HepG2 (cell line): ENCODE measurements around the gene SLC25A25. TPM values are rescaled to one million over a fixed set of nuclear protein-coding genes. Genes with fewer than 3 reads are reported as not detected.

ENCODE experiments used
- ATAC-seq: fragments of 200-7000 bp; cut with Tn5 transposase; 3 replicates; pipeline ENCODE4 v1.9.1; 2020; ENCODE audit warnings: mild to moderate bottlenecking, moderate library complexity
- BruUV-seq: library from RNA; stranded (reverse); fragments of 400-500 nt; replicated peaks from 2 replicates; lab custom pipeline; 2021; lab: Mats Ljungman, UMichigan
- CTCF ChIA-PET: fragments of 300-600 bp; formaldehyde crosslinking; extraction: SDS; loops from one replicate; lab custom pipeline; 2021; ENCODE audit warnings: low total read pairs, inconsistent platforms, low intra/inter-chr PET ratio; lab: Yijun Ruan, JAX
- POLR2A ChIA-PET: fragments of 350-600 bp; sonication (Branson Sonifier 250); formaldehyde crosslinking; loops from one replicate; lab custom pipeline; 2020; ENCODE audit warnings: antibody characterized with exemption, inconsistent platforms; lab: Yijun Ruan, JAX
- DNase-seq: peaks from one replicate; pipeline ENCODE4 v3.0.0-alpha.2; 2015; ENCODE audit warnings: low spot score
- FAIRE-seq: peaks from 3 replicates; lab custom pipeline; 2011; peaks lifted over from hg19 to GRCh38; lab: Jason Lieb, UNC
- H2AFZ ChIP-seq: one replicate; pipeline ENCODE4 v1.6.1; 2011; ENCODE audit warnings: low read length, inconsistent platforms
- H3K27ac ChIP-seq: fragments of 300-600 bp; 3 replicates; pipeline ENCODE4 v1.8.0; 2011; ENCODE audit warnings: mixed run types, mild to moderate bottlenecking, mixed read lengths, low read length, inconsistent platforms; ENCODE audit not compliant: insufficient read depth; ENCODE audit errors: extremely low read length
- H3K27me3 ChIP-seq, 2 experiments: fragments of 200-600 bp in 1 of 2; 2 replicates in 1 of 2; 3 replicates in 1 of 2; pipeline versions ENCODE4 v1.6.0 to v1.8.0; 2011; ENCODE audit warnings: low read length in 2 of 2, mild to moderate bottlenecking in 2 of 2, moderate library complexity in 2 of 2, inconsistent platforms in 1 of 2; ENCODE audit not compliant: insufficient read depth in 2 of 2, control insufficient read depth in 1 of 2
- H3K36me3 ChIP-seq, 2 experiments: fragments of 200-600 bp in 1 of 2; replicated peaks in 1 of 2; 2 replicates in 1 of 2; 3 replicates in 1 of 2; pipeline versions ENCODE4 v1.5.1 to v1.8.0; 2011; ENCODE audit warnings: low read length in 2 of 2, inconsistent platforms in 1 of 2; ENCODE audit not compliant: insufficient read depth in 2 of 2, control insufficient read depth in 1 of 2
- H3K4me1 ChIP-seq: 2 replicates; pipeline ENCODE4 v1.5.1; 2012; ENCODE audit warnings: low read length, inconsistent platforms; ENCODE audit not compliant: insufficient read depth
- H3K4me2 ChIP-seq: 2 replicates; pipeline ENCODE4 v1.6.0; 2011; ENCODE audit warnings: low read depth, low read length, inconsistent platforms
- H3K4me3 ChIP-seq, 3 experiments: fragments of 200-600 bp in 1 of 3; sonication (generic), shearing (Covaris generic) in 1 of 3; replicated peaks in 1 of 3; 2 replicates each; pipeline ENCODE4 v1.5.1; 2011 to 2016; ENCODE audit warnings: low read length in 3 of 3, inconsistent platforms in 2 of 3, low read depth in 2 of 3, mild to moderate bottlenecking in 2 of 3, control low read depth in 1 of 3, mixed read lengths in 1 of 3; ENCODE audit not compliant: insufficient read depth in 1 of 3
- H3K79me2 ChIP-seq: one replicate; pipeline ENCODE4 v1.6.1; 2011; ENCODE audit warnings: low read length, inconsistent platforms; ENCODE audit not compliant: insufficient read depth
- H3K9ac ChIP-seq: 2 replicates; pipeline ENCODE4 v1.6.0; 2011; ENCODE audit warnings: mild to moderate bottlenecking, low read depth, low read length, inconsistent platforms; ENCODE audit not compliant: insufficient read depth
- H3K9me3 ChIP-seq: 2 replicates; pipeline ENCODE4 v1.5.1; 2012; ENCODE audit warnings: mild to moderate bottlenecking, low read length
- H4K20me1 ChIP-seq: 2 replicates; pipeline ENCODE4 v1.6.0; 2011; ENCODE audit warnings: inconsistent platforms, mild to moderate bottlenecking, low read length, moderate library complexity; ENCODE audit not compliant: insufficient read depth
- MTA1 ChIP-seq: sonication (generic); formaldehyde crosslinking; IDR thresholded peaks from 2 replicates; pipeline ENCODE4 v1.4.0; 2020; ENCODE audit warnings: missing genetic modification reagents, mild to moderate bottlenecking, borderline replicate concordance
- RCOR2 ChIP-seq: IDR thresholded peaks from 2 replicates; pipeline ENCODE4 v1.6.1; 2016; ENCODE audit warnings: missing biosample characterization, missing genetic modification reagents
- ZMYM3 ChIP-seq: sonication (generic); formaldehyde crosslinking; IDR thresholded peaks from 2 replicates; pipeline ENCODE4 v1.5.1; 2020; ENCODE audit warnings: mild to moderate bottlenecking, missing genetic modification reagents
- ZNF230 ChIP-seq: sonication (generic); formaldehyde crosslinking; IDR thresholded peaks from 2 replicates; pipeline ENCODE4 v1.4.0; 2020; ENCODE audit warnings: mild to moderate bottlenecking, missing genetic modification reagents
- ZNF768 ChIP-seq: sonication (generic); formaldehyde crosslinking; IDR thresholded peaks from 2 replicates; pipeline ENCODE4 v1.4.0; 2020; ENCODE audit warnings: missing genetic modification reagents
- WGBS: methylation state at CpG from one replicate; pipeline ENCODE4 v1.1.6; 2017; ENCODE audit warnings: low lambda C conversion rate; 5-methylcytosine and 5-hydroxymethylcytosine counted together
- in situ Hi-C: cut with HindIII; loops from 2 replicates; pipeline ENCODE4 v1.10.0; 2017; ENCODE audit warnings: low pct_unique_long_range_greater_than_20kb; ENCODE audit not compliant: extremely low pct_ligation_motif_present
- intact Hi-C: fragments of 100-400 bp; cut with micrococcal nuclease; formaldehyde crosslinking; loops from one replicate; pipeline ENCODE4 v1.10.0; 2022; ENCODE audit not compliant: unreplicated experiment
- polyA plus RNA-seq, 8 experiments: library from polyadenylated mRNA; depleted of rRNA in 3 of 8; stranded (reverse) in 7 of 8; unstranded in 1 of 8; fragments of >200 nt; fragmentation: Illumina TruSeq in 4 of 8; extraction: Trizol in 4 of 8; gene quantifications; 2 replicates each; pipeline versions ENCODE4 v1.2.1 to v1.2.3, GENCODE V29; 2011 to 2016; ENCODE audit warnings: low read depth in 4 of 8, missing spikeins in 1 of 8, mixed read lengths in 1 of 8; ENCODE audit not compliant: insufficient read depth in 1 of 8
- total RNA-seq, 5 experiments: library from RNA; depleted of rRNA; stranded (reverse); fragments of >200 nt; fragmentation: Illumina TruSeq; extraction: Trizol; gene quantifications; 2 replicates each; pipeline ENCODE4 v1.2.3, GENCODE V29; 2016; ENCODE audit warnings: low read depth in 1 of 5
- TF ChIP-seq, protein P1 (sequence below): sonication (generic); formaldehyde crosslinking; IDR thresholded peaks from 2 replicates; pipeline ENCODE4 v1.5.0; 2020; ENCODE audit warnings: mild to moderate bottlenecking, missing genetic modification reagents
- TF ChIP-seq, protein P2 (sequence below): sonication (generic); formaldehyde crosslinking; IDR thresholded peaks from 2 replicates; pipeline ENCODE4 v1.8.0; 2022; ENCODE audit warnings: mild to moderate bottlenecking, missing genetic modification reagents, moderate library complexity

SLC25A25 gene
- total and polyA plus RNA-seq, 2 of the 13 experiments (the other 11 are each of a cell fraction or from before 2014, with no cell fraction given): 10.5 to 24.8 TPM

DNA sequence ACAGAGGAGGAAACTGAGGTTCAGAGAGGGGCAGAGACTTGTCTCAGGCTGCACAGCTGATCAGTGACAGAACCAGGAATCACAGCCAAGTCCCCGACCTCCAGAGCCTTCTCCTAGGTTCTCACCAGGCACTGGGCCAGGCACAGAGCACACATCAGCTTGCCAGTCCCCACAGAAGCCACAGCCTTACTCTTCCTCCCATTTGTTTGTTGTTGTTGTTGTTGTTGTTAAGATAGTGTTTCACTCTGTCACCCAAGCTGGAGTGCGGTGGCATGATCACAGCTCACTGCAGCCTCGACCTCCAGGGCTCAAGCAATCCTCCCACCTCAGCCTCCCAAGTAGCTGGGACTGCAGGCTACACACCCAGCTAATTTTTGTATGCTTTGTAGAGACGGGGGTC, 42.3 kb upstream of the SLC25A25 start:
- no peak overlapping the region for H2AFZ ChIP-seq
- 38% methylated on average over 4 of the region's 4 CpGs for WGBS
- H3K27ac ChIP-seq: no peak overlapping the region
- peaks cover 2 to 7% of the 10 kb centered on the region in 2 experiments; a peak in 3 of 5 replicates for H3K27me3 ChIP-seq
- DNase-seq: no peak
- POLR2A ChIA-PET: interaction anchor here (0.8 kb wide), 1 partner anchor 45 kb away, joined by 3 read pairs; no protein-coding TSS in a partner anchor
- peaks cover 51% of the 10 kb centered on the region for H3K4me1 ChIP-seq
- TF ChIP-seq, protein P1, sequence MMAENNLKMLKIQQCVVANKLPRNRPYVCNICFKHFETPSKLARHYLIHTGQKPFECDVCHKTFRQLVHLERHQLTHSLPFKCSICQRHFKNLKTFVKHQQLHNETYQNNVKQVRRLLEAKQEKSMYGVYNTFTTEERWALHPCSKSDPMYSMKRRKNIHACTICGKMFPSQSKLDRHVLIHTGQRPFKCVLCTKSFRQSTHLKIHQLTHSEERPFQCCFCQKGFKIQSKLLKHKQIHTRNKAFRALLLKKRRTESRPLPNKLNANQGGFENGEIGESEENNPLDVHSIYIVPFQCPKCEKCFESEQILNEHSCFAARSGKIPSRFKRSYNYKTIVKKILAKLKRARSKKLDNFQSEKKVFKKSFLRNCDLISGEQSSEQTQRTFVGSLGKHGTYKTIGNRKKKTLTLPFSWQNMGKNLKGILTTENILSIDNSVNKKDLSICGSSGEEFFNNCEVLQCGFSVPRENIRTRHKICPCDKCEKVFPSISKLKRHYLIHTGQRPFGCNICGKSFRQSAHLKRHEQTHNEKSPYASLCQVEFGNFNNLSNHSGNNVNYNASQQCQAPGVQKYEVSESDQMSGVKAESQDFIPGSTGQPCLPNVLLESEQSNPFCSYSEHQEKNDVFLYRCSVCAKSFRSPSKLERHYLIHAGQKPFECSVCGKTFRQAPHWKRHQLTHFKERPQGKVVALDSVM (CRISPR knock-in tag): 0 out of 2 replicates have a peak, but pooled peaks have one; percentile 48
- TF ChIP-seq, protein P2, sequence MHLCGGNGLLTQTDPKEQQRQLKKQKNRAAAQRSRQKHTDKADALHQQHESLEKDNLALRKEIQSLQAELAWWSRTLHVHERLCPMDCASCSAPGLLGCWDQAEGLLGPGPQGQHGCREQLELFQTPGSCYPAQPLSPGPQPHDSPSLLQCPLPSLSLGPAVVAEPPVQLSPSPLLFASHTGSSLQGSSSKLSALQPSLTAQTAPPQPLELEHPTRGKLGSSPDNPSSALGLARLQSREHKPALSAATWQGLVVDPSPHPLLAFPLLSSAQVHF (CRISPR knock-in tag): no peak
- TF ChIP-seq ZNF768 (CRISPR knock-in tag): peak; percentile 74
- TF ChIP-seq, all 625 proteins: peak for 2
- H3K4me3 ChIP-seq: no peak overlapping the region
- no peak for ATAC-seq
- BruUV-seq: no TSS peak
- CTCF ChIA-PET: no interaction called here
- intact Hi-C loops (no loop called here), in situ Hi-C loops (no loop called here)
- H3K4me2 ChIP-seq: no peak overlapping the region
- H3K36me3 ChIP-seq: no peaks in the 10 kb centered on the region
- no peaks in the 10 kb centered on the region for H3K79me2 ChIP-seq
- H3K9ac ChIP-seq: no peak overlapping the region
- no peaks in the 10 kb centered on the region for H3K9me3 ChIP-seq
- H4K20me1 ChIP-seq: no peaks in the 10 kb centered on the region
- FAIRE-seq: no peak

DNA sequence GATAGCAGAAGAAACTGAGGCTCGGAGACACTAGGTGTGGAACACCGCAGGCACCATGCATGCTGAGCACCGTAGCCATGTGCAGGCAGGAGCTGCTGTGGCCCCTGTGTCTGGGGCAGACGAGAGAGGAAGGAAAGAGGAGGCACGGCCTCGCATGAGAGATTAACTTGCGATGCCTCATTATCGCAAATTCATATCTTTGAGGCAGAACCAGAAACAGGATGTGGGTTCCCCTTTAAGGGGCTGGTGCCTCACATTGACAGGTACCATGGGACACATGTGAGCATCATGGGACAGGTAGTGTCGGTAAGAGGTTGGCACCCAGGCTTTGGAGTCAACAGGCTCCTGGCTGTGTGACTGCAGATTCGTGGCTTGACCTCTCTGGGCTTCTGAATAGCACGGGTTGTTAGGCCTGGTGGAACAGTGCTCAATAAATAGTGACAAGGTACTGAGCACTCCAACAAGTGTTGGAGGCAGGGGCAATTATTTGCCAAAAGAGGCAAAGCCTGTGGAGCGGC, 41.7 kb upstream of the SLC25A25 start:
- no peaks in the 10 kb centered on the region for H3K9me3 ChIP-seq
- no TSS peak for BruUV-seq
- no peaks in the 10 kb centered on the region for H3K36me3 ChIP-seq
- no peak overlapping the region for H3K9ac ChIP-seq
- H2AFZ ChIP-seq: no peak overlapping the region
- H3K27ac ChIP-seq: no peak overlapping the region
- FAIRE-seq: no peak
- no peak for TF ChIP-seq MTA1
- TF ChIP-seq ZMYM3: peak; percentile 64; the same call in 1 of the 2 replicates
- TF ChIP-seq ZNF230 (CRISPR knock-in tag): no peak
- TF ChIP-seq RCOR2 (CRISPR knock-in tag): 0 out of 2 replicates have a peak, but pooled peaks have one; percentile 10
- TF ChIP-seq, protein P1 (CRISPR knock-in tag): 0 out of 2 replicates have a peak, but pooled peaks have one; percentile 3
- TF ChIP-seq ZNF768 (CRISPR knock-in tag): peak; percentile 98
- TF ChIP-seq, all 625 proteins: peak for 4
- Histone ChIP-seq H3K4me1 (peaks cover 46% of the 10 kb centered on the region), H3K27me3 (peaks cover 2 to 7% of the 10 kb centered on the region in 2 experiments; a peak in 4 of 5 replicates), H4K20me1 (no peaks in the 10 kb centered on the region), H3K79me2 (no peaks in the 10 kb centered on the region), H3K4me3 (peak overlapping the region in 1 of 3 experiments; percentile 14; a peak in 1 of 6 replicates), H3K4me2 (peak overlapping the region; percentile 51; the same call in 1 of the 2 replicates)
- intact Hi-C loops (no loop called here), in situ Hi-C loops (no loop called here)
- 53% methylated on average over 12 of the region's 12 CpGs for WGBS
- ATAC-seq (no peak), DNase-seq (no peak)
- POLR2A ChIA-PET: interaction anchor here (0.8 kb wide), 1 partner anchor 46 kb away, joined by 3 read pairs; no protein-coding TSS in a partner anchor
- CTCF ChIA-PET: no interaction called here
